Transverse colon (tissue), 4 donors: ENCODE measurements around the gene ZFAND3. TPM values are rescaled to one million over a fixed set of nuclear protein-coding genes. Genes with fewer than 3 reads are reported as not detected.

Experiments
- DNase-seq: peaks from one replicate; pipeline ENCODE4 v3.0.0-alpha.2; 2019
- H3K27ac ChIP-seq, 4 donors: fragments of 200-600 bp; sonication (generic); 2 replicates each; pipeline ENCODE4 v1.5.1; 2016 to 2018; ENCODE audit warnings: inconsistent platforms in 4 of 4
- H3K27me3 ChIP-seq: fragments of 200-600 bp; sonication (generic); 2 replicates; pipeline ENCODE4 v1.5.1; 2017; ENCODE audit warnings: inconsistent platforms
- H3K36me3 ChIP-seq, 4 donors: fragments of 200-600 bp; sonication (generic); 2 replicates each; pipeline ENCODE4 v1.5.1; 2017 to 2019; ENCODE audit warnings: inconsistent platforms in 4 of 4
- H3K4me1 ChIP-seq, 4 donors: fragments of 200-600 bp; sonication (generic); 2 replicates each; pipeline ENCODE4 v1.5.1; 2017 to 2020; ENCODE audit warnings: inconsistent platforms in 4 of 4
- H3K4me3 ChIP-seq, 4 donors: fragments of 200-600 bp; sonication (generic); 1 replicate in 1 of 4; 2 replicates in 3 of 4; pipeline versions ENCODE4 v1.5.1 to v1.6.1; 2017 to 2019; ENCODE audit warnings: inconsistent platforms in 4 of 4
- H3K9me3 ChIP-seq, 2 donors: fragments of 200-600 bp; sonication (generic); 2 replicates each; pipeline ENCODE4 v1.5.1; 2017 to 2019; ENCODE audit warnings: inconsistent platforms in 2 of 2
- CTCF ChIP-seq, 5 experiments: fragments of 200-600 bp in 3 of 5; fragments of 450-650 bp in 2 of 5; sonication (generic) in 3 of 5; IDR thresholded peaks; 1 replicate in 2 of 5; 2 replicates in 3 of 5; pipeline ENCODE4 v1.5.1; 2016 to 2017; ENCODE audit warnings: antibody characterized with exemption in 5 of 5, inconsistent platforms in 3 of 5, mild to moderate bottlenecking in 2 of 5, moderate library complexity in 1 of 5
- EP300 ChIP-seq: sonication (generic); formaldehyde crosslinking; IDR thresholded peaks from one replicate; pipeline ENCODE4 v1.6.1; 2017; ENCODE audit warnings: antibody characterized with exemption, low read depth
- POLR2A ChIP-seq: fragments of 450-650 bp; IDR thresholded peaks from one replicate; pipeline ENCODE4 v1.6.1; 2016; ENCODE audit warnings: antibody characterized with exemption, mild to moderate bottlenecking, moderate library complexity
- POLR2AphosphoS5 ChIP-seq, 3 donors: sonication (generic); formaldehyde crosslinking; IDR thresholded peaks; one replicate each; pipeline ENCODE4 v1.6.1; 2016; ENCODE audit warnings: antibody characterized with exemption in 3 of 3
- WGBS, 2 donors: methylation state at CpG; one replicate each; pipeline ENCODE4 v1.1.5; 2018; ENCODE audit warnings: low coverage in 1 of 2; 5-methylcytosine and 5-hydroxymethylcytosine counted together
- in situ Hi-C, 4 donors: fragments of 200-750 bp; cut with MboI; loops; one replicate each; pipeline versions ENCODE4 v1.15.0 to v1.15.1; 2017; ENCODE audit warnings: low sequenced_read_pairs in 3 of 4, low pct_ligation_motif_present in 1 of 4, low pct_unique_long_range_greater_than_20kb in 1 of 4
- intact Hi-C: fragments of 100-400 bp; cut with DNase I; formaldehyde crosslinking; loops from one replicate; pipeline ENCODE4 v1.15.1; 2023; ENCODE audit warnings: low total_unique reads
- total RNA-seq, 4 donors: library from RNA; depleted of rRNA; stranded (reverse); fragments of >200 nt; gene quantifications; one replicate each; pipeline ENCODE4 v1.1.0, GENCODE V29; 2016

ZFAND3 gene
- total RNA-seq, 4 donors from 2014 or later: 20.5 to 83.4 (median 36.5) TPM

- Histone ChIP-seq H3K4me3 (no peak overlapping the region), H3K27ac (no peak overlapping the region), H3K9me3 (no peaks in the 10 kb centered on the region), H3K27me3 (no peaks in the 10 kb centered on the region), H3K4me1 (peaks cover 0 to 12% (median 0%) of the 10 kb centered on the region in 4 donors), H3K36me3 (no peaks in the 10 kb centered on the region)
- in situ Hi-C loops (no loop called here), intact Hi-C loops (no loop called here)
- 67 to 71% methylated on average over 1 of the region's 1 CpG for WGBS, 2 donors
- TF ChIP-seq POLR2AphosphoS5 (IDR thresholded peaks at IDR 0.05): no peak
- TF ChIP-seq EP300: no peak
- no peak for TF ChIP-seq POLR2A
- no peak for TF ChIP-seq CTCF (IDR thresholded peaks at IDR 0.05)
- DNase-seq: no peak
These were observed 232.4 kb downstream of the ZFAND3 start for GRCh38 chr6:38051819-38052434.

GRCh38 chr6:38054527-38055202 is 235.1 kb downstream of the ZFAND3 start:
- WGBS, 2 donors: 89 to 91% methylated on average over 4 of the region's 4 CpGs
- in situ Hi-C loops: no loop called here

GRCh38 chr6:38055203-38055589 is 235.7 kb downstream of the ZFAND3 start:
- no peaks in the 10 kb centered on the region for H3K27me3 ChIP-seq
- intact Hi-C loops: no loop called here
- DNase-seq: no peak

More at GRCh38 chr6:38054527-38055202, 235.1 kb downstream of the ZFAND3 start:
- Histone ChIP-seq H3K9me3 (no peaks in the 10 kb centered on the region), H3K4me1 (peaks cover 0 to 19% (median 0%) of the 10 kb centered on the region in 4 donors), H3K27me3 (no peaks in the 10 kb centered on the region), H3K4me3 (no peak overlapping the region), H3K27ac (no peak overlapping the region), H3K36me3 (no peaks in the 10 kb centered on the region)
- no peak for DNase-seq
- no peak for TF ChIP-seq CTCF (IDR thresholded peaks at IDR 0.05)
- TF ChIP-seq POLR2A: no peak
- TF ChIP-seq EP300: no peak
- no peak for TF ChIP-seq POLR2AphosphoS5 (IDR thresholded peaks at IDR 0.05)
- intact Hi-C loops: no loop called here

GRCh38 chr6:38056361-38056760 is 236.8 kb downstream of the ZFAND3 start:
- Histone ChIP-seq H3K27ac (no peak overlapping the region), H3K9me3 (no peaks in the 10 kb centered on the region), H3K4me1 (peaks cover 0 to 19% (median 0%) of the 10 kb centered on the region in 4 donors), H3K27me3 (no peaks in the 10 kb centered on the region), H3K36me3 (no peaks in the 10 kb centered on the region), H3K4me3 (no peak overlapping the region)
- in situ Hi-C loops (no loop called here), intact Hi-C loops (no loop called here)
- DNase-seq: no peak
- WGBS, 2 donors: 84 to 100% methylated on average over 3 of the region's 3 CpGs
- TF ChIP-seq CTCF (IDR thresholded peaks at IDR 0.05) (no peak), EP300 (no peak), POLR2AphosphoS5 (IDR thresholded peaks at IDR 0.05) (no peak), POLR2A (no peak)

More at GRCh38 chr6:38055203-38055589, 235.7 kb downstream of the ZFAND3 start:
- no peak overlapping the region for H3K27ac ChIP-seq
- in situ Hi-C loops: no loop called here
- WGBS, 2 donors: 88 to 97% methylated on average over 1 of the region's 1 CpG
- H3K9me3 ChIP-seq: no peaks in the 10 kb centered on the region
- H3K36me3 ChIP-seq: no peaks in the 10 kb centered on the region
- H3K4me3 ChIP-seq: no peak overlapping the region
- H3K4me1 ChIP-seq: peaks cover 0 to 19% (median 0%) of the 10 kb centered on the region in 4 donors
- TF ChIP-seq POLR2A (no peak), EP300 (no peak)
